Stomach (tissue), 19 donors: ENCODE data around the gene TCP10L. TPM values are rescaled to one million over a fixed set of nuclear protein-coding genes. Genes with fewer than 3 reads are reported as not detected.
"Not testable (repeated sequence)": the region's sequence is repeated elsewhere in the genome, so short reads cannot be mapped to it uniquely, and the experiment has no call there.

Experiments used
- DNase-seq, 2 donors: peaks; one replicate each; pipeline versions ENCODE4 v3.0.0 to v3.0.0-alpha.2; 2013 to 2019
- H3K27ac ChIP-seq, 5 donors: fragments of 200-600 bp in 4 of 5; sonication (generic) in 4 of 5; one replicate each; pipeline ENCODE4 v1.5.1; 2013 to 2019; ENCODE audit warnings: mild to moderate bottlenecking in 1 of 5, moderate library complexity in 1 of 5
- H3K27me3 ChIP-seq, 3 donors: fragments of 200-600 bp; sonication (generic); one replicate each; pipeline ENCODE4 v1.5.1; 2017 to 2019; ENCODE audit warnings: mixed run types in 1 of 3
- H3K36me3 ChIP-seq, 4 donors: fragments of 200-600 bp; sonication (generic); 1 replicate in 3 of 4; 2 replicates in 1 of 4; pipeline ENCODE4 v1.5.1; 2016 to 2019
- H3K4me1 ChIP-seq, 4 donors: fragments of 200-600 bp; sonication (generic); one replicate each; pipeline ENCODE4 v1.5.1; 2016 to 2019
- H3K4me3 ChIP-seq, 4 donors: fragments of 200-600 bp; sonication (generic) in 3 of 4; one replicate each; pipeline ENCODE4 v1.5.1; 2016 to 2019; ENCODE audit warnings: mild to moderate bottlenecking in 1 of 4
- H3K9me3 ChIP-seq, 4 donors: fragments of 200-600 bp; sonication (generic); one replicate each; pipeline ENCODE4 v1.5.1; 2016 to 2019
- CTCF ChIP-seq, 7 experiments: fragments of 450-650 bp in 4 of 7; fragments of 200-600 bp in 3 of 7; sonication (generic) in 3 of 7; IDR thresholded peaks; one replicate each; pipeline ENCODE4 v1.5.1; 2016 to 2019; ENCODE audit warnings: antibody characterized with exemption in 7 of 7, control low read depth in 2 of 7, mild to moderate bottlenecking in 1 of 7
- EP300 ChIP-seq: sonication (generic); formaldehyde crosslinking; IDR thresholded peaks from one replicate; pipeline ENCODE4 v1.6.1; 2017; ENCODE audit warnings: antibody characterized with exemption
- POLR2A ChIP-seq, 4 donors: fragments of 450-650 bp; IDR thresholded peaks; one replicate each; pipeline ENCODE4 v1.6.1; 2016; ENCODE audit warnings: antibody characterized with exemption in 4 of 4, control low read depth in 2 of 4, mild to moderate bottlenecking in 1 of 4, moderate library complexity in 1 of 4
- POLR2AphosphoS5 ChIP-seq, 3 donors: sonication (generic); formaldehyde crosslinking; IDR thresholded peaks; one replicate each; pipeline ENCODE4 v1.6.1; 2016; ENCODE audit warnings: antibody characterized with exemption in 3 of 3
- WGBS, 5 donors: extraction: QIAGEN DNeasy Blood & Tissue Kit in 3 of 5; methylation state at CpG; one replicate each; pipeline versions ENCODE4 v1.1.5 to v1.1.7; 2013 to 2018; 5-methylcytosine and 5-hydroxymethylcytosine counted together
- intact Hi-C: fragments of 100-400 bp; cut with DNase I; formaldehyde crosslinking; loops from one replicate; pipeline ENCODE4 v1.15.1; 2023; ENCODE audit warnings: low total_unique reads
- long read RNA-seq, 10 donors: transcript quantifications; one replicate each; lab custom pipeline, GENCODE V29; 2026
- polyA plus RNA-seq, 3 donors: library from polyadenylated mRNA; stranded (reverse); fragments of 200-250 nt; gene quantifications; one replicate each; pipeline ENCODE4 v1.2.3, GENCODE V29; 2013
- total RNA-seq, 5 donors: library from RNA; depleted of rRNA; stranded (reverse); fragments of >200 nt; gene quantifications; one replicate each; pipeline versions ENCODE4 v1.1.0 to v1.2.3, GENCODE V29; 2014 to 2016
- donor health status: healthy with polysubstance abuse.
- donor health status: Bipolar disorder and iron deficiency.
- donor health status: healthy.

TCP10L gene
- under 1 TPM in 1 of 5 donors, not detected in 4; 0.73 TPM for total RNA-seq
- 1 to 10 TPM in 1 of 3 donors, not detected in 2; 1.3 TPM for polyA plus RNA-seq
- long read RNA-seq, donor 1 = 0 reads
- long read RNA-seq, donor 2 = 0 reads
- long read RNA-seq, donor 3 = 0 reads
- long read RNA-seq, donor 4 = 0 reads
- long read RNA-seq, donor 5 = 0 reads
- long read RNA-seq, donor 6 = 0 reads
- long read RNA-seq, donor 7 = 0 reads
- long read RNA-seq, donor 8 = 0 reads
- long read RNA-seq, donor 9 = 0 reads
- long read RNA-seq, donor 10 = 0 reads

GRCh38 chr21:32585042-32585710 is at the start of gene TCP10L:
TCP10L (minus strand) TSS chr21:32585523; CDS start chr21:32584304, 1,219 bp downstream.
- no peak for TF ChIP-seq CTCF (IDR thresholded peaks at IDR 0.05)
- TF ChIP-seq EP300 = no peak
- no peak for TF ChIP-seq POLR2AphosphoS5 (IDR thresholded peaks at IDR 0.05)
- TF ChIP-seq POLR2A (IDR thresholded peaks at IDR 0.05) = no peak
- no peak within 1 kb of the TSS for H3K27ac ChIP-seq
- no peaks in the 10 kb centered on the region for H3K4me1 ChIP-seq
- no peaks in the 10 kb centered on the region for H3K9me3 ChIP-seq
- no peak for DNase-seq
- intact Hi-C loops = no loop called here
- no peaks in the 10 kb centered on the region for H3K27me3 ChIP-seq
- H3K4me3 ChIP-seq = no peak within 1 kb of the TSS
- H3K36me3 ChIP-seq = peaks cover 0 to 8% (median 0%) of the 10 kb centered on the region in 4 donors
- 81 to 88% (median 86%) methylated on average over 17 of the region's 17 CpGs for WGBS, 5 donors

- DNase-seq = no peak
- Histone ChIP-seq H3K27ac (no peak overlapping the region), H3K4me3 (no peak overlapping the region), H3K36me3 (peaks cover 9 to 25% (median 23%) of the 10 kb centered on the region in 4 donors), H3K9me3 (no peaks in the 10 kb centered on the region), H3K4me1 (no peaks in the 10 kb centered on the region), H3K27me3 (peaks cover 0 to 4% (median 0%) of the 10 kb centered on the region in 3 donors)
- WGBS, 5 donors = 90 to 97% (median 95%) methylated on average over 3 of the region's 3 CpGs
- intact Hi-C loops = no loop called here
- no peak for TF ChIP-seq POLR2A (IDR thresholded peaks at IDR 0.05)
- TF ChIP-seq CTCF (IDR thresholded peaks at IDR 0.05) = no peak
- no peak for TF ChIP-seq EP300
- no peak for TF ChIP-seq POLR2AphosphoS5 (IDR thresholded peaks at IDR 0.05)
Measured at GRCh38 chr21:32626621-32627196, 41.4 kb upstream of the TCP10L start.

DNA sequence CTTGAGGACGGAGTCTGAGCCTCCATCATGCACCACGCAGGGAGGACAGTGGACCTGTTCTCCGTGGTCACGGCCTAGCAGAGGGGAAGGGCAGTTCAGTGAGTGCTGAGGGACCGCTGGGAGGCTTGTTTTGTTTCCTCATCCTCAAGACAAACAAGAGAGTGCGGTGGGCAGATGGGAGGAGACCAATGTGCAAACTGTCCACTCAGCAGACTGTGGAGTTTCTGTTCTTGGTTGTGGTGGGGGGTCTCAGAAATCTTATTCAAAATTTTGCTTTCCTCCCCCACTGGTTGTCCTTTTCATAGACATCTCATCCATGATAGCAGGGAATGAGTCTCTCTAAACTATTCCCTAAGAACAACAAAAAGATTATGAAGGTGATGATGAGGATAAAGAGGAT is 32.9 kb upstream of the TCP10L start:
- H3K27ac ChIP-seq, H3K4me1 ChIP-seq, DNase-seq, intact Hi-C loops, H3K9me3 ChIP-seq, H3K4me3 ChIP-seq, H3K36me3 ChIP-seq: not testable (repeated sequence)
- 63 to 86% (median 67%) methylated on average over 6 of the region's 6 CpGs for WGBS, 5 donors
- peaks cover 0 to 14% (median 0%) of the 10 kb centered on the region in 3 donors for H3K27me3 ChIP-seq

DNA sequence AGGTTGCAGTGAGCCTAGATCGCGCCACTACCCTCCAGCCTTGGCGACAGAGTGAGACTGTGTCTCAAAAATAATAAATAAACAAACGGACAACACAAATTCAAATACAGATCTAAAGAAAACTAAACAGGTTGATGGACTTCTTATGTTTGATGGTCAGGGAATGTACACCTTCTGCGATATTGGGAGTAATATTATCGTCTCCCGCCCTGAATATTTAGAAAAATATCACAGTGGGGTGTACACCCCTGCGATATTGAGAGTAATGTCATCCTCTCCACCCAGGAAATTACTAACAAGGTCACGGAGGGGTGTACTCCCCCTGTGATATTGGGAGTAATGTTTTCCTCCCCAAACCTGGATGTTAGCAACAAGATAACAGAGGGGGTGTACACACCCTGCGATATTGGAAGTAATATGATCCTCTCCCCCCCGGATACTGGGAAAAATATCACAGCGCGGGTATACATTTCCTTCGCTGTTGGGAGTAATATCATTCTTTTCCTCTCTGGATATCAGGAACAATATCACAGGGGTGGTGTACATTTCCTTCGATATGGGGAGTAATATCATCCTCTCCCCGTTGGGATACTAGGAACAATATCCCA is 28.2 kb upstream of the TCP10L start:
- Histone ChIP-seq H3K36me3 (peaks cover 0 to 12% (median 11%) of the 10 kb centered on the region in 4 donors), H3K4me3 (peak overlapping the region; percentile 59 to 97 (median 94)), H3K27me3 (no peaks in the 10 kb centered on the region), H3K27ac (peak overlapping the region in 4 of 5 donors; percentile 87 to 92 (median 90)), H3K4me1 (peaks cover 8 to 27% (median 22%) of the 10 kb centered on the region in 4 donors), H3K9me3 (no peaks in the 10 kb centered on the region)
- DNase-seq = no peak
- TF ChIP-seq CTCF (IDR thresholded peaks at IDR 0.05) (no peak), POLR2AphosphoS5 (IDR thresholded peaks at IDR 0.05) (no peak)
- intact Hi-C loops = no loop called here
- 64 to 72% (median 69%) methylated on average over 16 of the region's 16 CpGs for WGBS, 5 donors
